Activated naive CD8-positive, alpha-beta T cell treated with anti-CD3 and anti-CD28 coated beads, Interleukin-2, amount 10 ng/mL, durations not matched to agents 7 days and 5 days (primary cell): ENCODE results near the gene CYSTM1. TPM values are rescaled to one million over a fixed set of nuclear protein-coding genes. Genes with fewer than 3 reads are reported as not detected.
A peak's percentile ranks its signal among the peaks of the same experiment; 100 is the strongest.

ENCODE experiments used
- ATAC-seq: fragments of 150-1000 bp; cut with Tn5 transposase; one replicate; pipeline ENCODE4 v1.10.0; 2021; ENCODE audit warnings: low read depth, moderate library complexity
- POLR2A ChIA-PET: fragments of 350-600 bp; sonication (Branson Sonifier 250); formaldehyde crosslinking; loops from one replicate; lab custom pipeline; 2021; ENCODE audit warnings: antibody characterized with exemption; lab: Charles Lee
- DNase-seq: peaks from one replicate; pipeline ENCODE4 v3.0.0; 2021
- H3K27ac Mint-ChIP-seq: one replicate; pipeline ENCODE4 v1.8.0; 2022; ENCODE audit warnings: mild to moderate bottlenecking, mixed read lengths
- H3K27me3 Mint-ChIP-seq: one replicate; pipeline ENCODE4 v1.8.0; 2022; ENCODE audit warnings: mild to moderate bottlenecking, moderate library complexity, mixed read lengths
- H3K36me3 Mint-ChIP-seq: one replicate; pipeline ENCODE4 v1.8.0; 2021; ENCODE audit warnings: mild to moderate bottlenecking, mixed read lengths
- H3K4me1 Mint-ChIP-seq: one replicate; pipeline ENCODE4 v1.8.0; 2021; ENCODE audit warnings: mixed read lengths
- H3K4me3 Mint-ChIP-seq: one replicate; pipeline ENCODE4 v1.8.0; 2022; ENCODE audit warnings: mild to moderate bottlenecking, moderate library complexity, mixed read lengths
- H3K9me3 Mint-ChIP-seq: one replicate; pipeline ENCODE4 v1.8.0; 2021; ENCODE audit warnings: mixed read lengths
- total RNA-seq, 2 experiments: library from RNA; stranded (reverse); gene quantifications; one replicate each; pipeline ENCODE4 v1.2.3, GENCODE V29; 2021

The CYSTM1 gene
- 10 to 100 TPM; 12.1 to 13.5 TPM for total RNA-seq

- Mint-ChIP-seq H3K27ac (peak within 1 kb of the TSS; percentile 87), H3K9me3 (no peaks in the 10 kb centered on the region), H3K27me3 (peaks cover 10% of the 10 kb centered on the region), H3K4me3 (peak within 1 kb of the TSS; percentile 93), H3K4me1 (peaks cover 7% of the 10 kb centered on the region), H3K36me3 (no peaks in the 10 kb centered on the region)
- POLR2A ChIA-PET, result interaction anchor here (0.5 kb wide), 1 partner anchor 546 kb away, joined by 3 read pairs; no protein-coding TSS in a partner anchor
- DNase-seq, result peak; percentile 99
- ATAC-seq, result peak; percentile 90
Observed at GRCh38 chr5:140174465-140175366, at the start of gene CYSTM1. CYSTM1 (plus strand) TSS chr5:140175188; CDS start chr5:140194466, 19,278 bp downstream.

GRCh38 chr5:140125637-140126036 is 49.4 kb upstream of the CYSTM1 start, which contains the start of gene IGIP:
IGIP (plus strand) TSS chr5:140125937; CDS start chr5:140128477, 2,540 bp downstream.
- no peaks in the 10 kb centered on the region for H3K9me3 Mint-ChIP-seq
- DNase-seq (no peak), ATAC-seq (no peak)
- no peak within 1 kb of the TSS for H3K4me3 Mint-ChIP-seq
- H3K36me3 Mint-ChIP-seq, result peaks cover 4% of the 10 kb centered on the region
- H3K4me1 Mint-ChIP-seq, result peaks cover 20% of the 10 kb centered on the region
- no peaks in the 10 kb centered on the region for H3K27me3 Mint-ChIP-seq
- POLR2A ChIA-PET, result no interaction called here
- H3K27ac Mint-ChIP-seq, result no peak within 1 kb of the TSS

GRCh38 chr5:140126315-140127012 is 48.5 kb upstream of the CYSTM1 start:
- Mint-ChIP-seq H3K4me1 (peaks cover 24% of the 10 kb centered on the region), H3K27me3 (no peaks in the 10 kb centered on the region), H3K4me3 (no peak overlapping the region), H3K9me3 (no peaks in the 10 kb centered on the region), H3K27ac (no peak overlapping the region), H3K36me3 (peaks cover 2% of the 10 kb centered on the region)
- DNase-seq (no peak), ATAC-seq (no peak)
- POLR2A ChIA-PET, result interaction anchor here (1.0 kb wide), 1 partner anchor 12 kb away, joined by 8 read pairs; the partner anchor contains the start of gene PURA

GRCh38 chr5:140128376-140128775 is 46.6 kb upstream of the CYSTM1 start:
- Mint-ChIP-seq H3K4me3 (no peak overlapping the region), H3K27me3 (no peaks in the 10 kb centered on the region), H3K36me3 (no peaks in the 10 kb centered on the region), H3K4me1 (peaks cover 31% of the 10 kb centered on the region), H3K9me3 (no peaks in the 10 kb centered on the region), H3K27ac (no peak overlapping the region)
- DNase-seq (no peak), ATAC-seq (no peak)
- POLR2A ChIA-PET, result no interaction called here

- Mint-ChIP-seq H3K4me1 (peaks cover 33% of the 10 kb centered on the region), H3K4me3 (no peak overlapping the region), H3K9me3 (no peaks in the 10 kb centered on the region), H3K27me3 (peaks cover 4% of the 10 kb centered on the region), H3K27ac (no peak overlapping the region), H3K36me3 (no peaks in the 10 kb centered on the region)
- ATAC-seq (peak; percentile 50), DNase-seq (no peak)
- POLR2A ChIA-PET, result interaction anchor here (0.7 to 1.2 kb wide), 2 partner anchors 13 to 24 kb away, joined by 3 to 5 read pairs; no protein-coding TSS in a partner anchor
Observed at GRCh38 chr5:140130949-140131733, 43.8 kb upstream of the CYSTM1 start.

- ATAC-seq, result peak; percentile 68
Observed at GRCh38 chr5:140131967-140132409, 43.0 kb upstream of the CYSTM1 start.

GRCh38 chr5:140133514-140134167 is 41.3 kb upstream of the CYSTM1 start:
- DNase-seq, result no peak
- Mint-ChIP-seq H3K9me3 (no peaks in the 10 kb centered on the region), H3K27ac (no peak overlapping the region), H3K36me3 (no peaks in the 10 kb centered on the region), H3K4me1 (peaks cover 38% of the 10 kb centered on the region), H3K27me3 (peaks cover 6% of the 10 kb centered on the region), H3K4me3 (no peak overlapping the region)
- ATAC-seq, result no peak
- POLR2A ChIA-PET, result interaction anchor here (1.2 kb wide), 1 partner anchor 26 kb away, joined by 4 read pairs; no protein-coding TSS in a partner anchor

More at GRCh38 chr5:140131967-140132409, 43.0 kb upstream of the CYSTM1 start:
- Mint-ChIP-seq H3K27me3 (peaks cover 6% of the 10 kb centered on the region), H3K27ac (peak overlapping the region; percentile 19), H3K36me3 (no peaks in the 10 kb centered on the region), H3K4me3 (peak overlapping the region; percentile 46), H3K4me1 (peaks cover 34% of the 10 kb centered on the region), H3K9me3 (no peaks in the 10 kb centered on the region)
- POLR2A ChIA-PET, result interaction anchor here (0.7 to 1.2 kb wide), 3 partner anchors 14 to 25 kb away, joined by 3 to 5 read pairs (median 3); partner anchors contain the start of gene PURA
- no peak for DNase-seq

GRCh38 chr5:140134277-140134935 is 40.6 kb upstream of the CYSTM1 start:
- Mint-ChIP-seq H3K27me3 (peaks cover 6% of the 10 kb centered on the region), H3K27ac (peak overlapping the region; percentile 50), H3K4me1 (peaks cover 38% of the 10 kb centered on the region), H3K4me3 (no peak overlapping the region), H3K36me3 (no peaks in the 10 kb centered on the region), H3K9me3 (no peaks in the 10 kb centered on the region)
- ATAC-seq (no peak), DNase-seq (no peak)
- POLR2A ChIA-PET, result interaction anchor here (1.2 kb wide), 1 partner anchor 27 kb away, joined by 4 read pairs; no protein-coding TSS in a partner anchor

GRCh38 chr5:140135127-140135526 is 39.9 kb upstream of the CYSTM1 start:
- H3K27ac Mint-ChIP-seq, result no peak overlapping the region

GRCh38 chr5:140136624-140137023 is 38.4 kb upstream of the CYSTM1 start:
- no peak for ATAC-seq
- H3K4me3 Mint-ChIP-seq, result no peak overlapping the region
- H3K9me3 Mint-ChIP-seq, result no peaks in the 10 kb centered on the region
- no peaks in the 10 kb centered on the region for H3K36me3 Mint-ChIP-seq
- peaks cover 6% of the 10 kb centered on the region for H3K27me3 Mint-ChIP-seq
- DNase-seq, result no peak
- no peak overlapping the region for H3K27ac Mint-ChIP-seq
- peaks cover 28% of the 10 kb centered on the region for H3K4me1 Mint-ChIP-seq
- POLR2A ChIA-PET, result no interaction called here

More at GRCh38 chr5:140135127-140135526, 39.9 kb upstream of the CYSTM1 start:
- DNase-seq (no peak), ATAC-seq (no peak)
- Mint-ChIP-seq H3K9me3 (no peaks in the 10 kb centered on the region), H3K27me3 (peaks cover 6% of the 10 kb centered on the region), H3K4me1 (peaks cover 38% of the 10 kb centered on the region), H3K4me3 (no peak overlapping the region), H3K36me3 (no peaks in the 10 kb centered on the region)
- POLR2A ChIA-PET, result interaction anchor here (0.7 kb wide), 1 partner anchor 12 kb away, joined by 3 read pairs; no protein-coding TSS in a partner anchor

- no peaks in the 10 kb centered on the region for H3K36me3 Mint-ChIP-seq
- POLR2A ChIA-PET, result no interaction called here
- no peak overlapping the region for H3K27ac Mint-ChIP-seq
- peaks cover 9% of the 10 kb centered on the region for H3K27me3 Mint-ChIP-seq
- no peaks in the 10 kb centered on the region for H3K9me3 Mint-ChIP-seq
- no peak for ATAC-seq
- DNase-seq, result no peak
- H3K4me3 Mint-ChIP-seq, result no peak overlapping the region
- H3K4me1 Mint-ChIP-seq, result peaks cover 9% of the 10 kb centered on the region
Observed at GRCh38 chr5:140140435-140140834, 34.6 kb upstream of the CYSTM1 start.

GRCh38 chr5:140141241-140141640 is 33.7 kb upstream of the CYSTM1 start:
- Mint-ChIP-seq H3K4me1 (peaks cover 12% of the 10 kb centered on the region), H3K27ac (no peak overlapping the region), H3K36me3 (no peaks in the 10 kb centered on the region), H3K4me3 (no peak overlapping the region), H3K9me3 (no peaks in the 10 kb centered on the region), H3K27me3 (peaks cover 13% of the 10 kb centered on the region)
- no peak for ATAC-seq
- POLR2A ChIA-PET, result no interaction called here
- DNase-seq, result no peak
